ENCODE data around the gene GPR75.

Gene GPR75

DNA sequence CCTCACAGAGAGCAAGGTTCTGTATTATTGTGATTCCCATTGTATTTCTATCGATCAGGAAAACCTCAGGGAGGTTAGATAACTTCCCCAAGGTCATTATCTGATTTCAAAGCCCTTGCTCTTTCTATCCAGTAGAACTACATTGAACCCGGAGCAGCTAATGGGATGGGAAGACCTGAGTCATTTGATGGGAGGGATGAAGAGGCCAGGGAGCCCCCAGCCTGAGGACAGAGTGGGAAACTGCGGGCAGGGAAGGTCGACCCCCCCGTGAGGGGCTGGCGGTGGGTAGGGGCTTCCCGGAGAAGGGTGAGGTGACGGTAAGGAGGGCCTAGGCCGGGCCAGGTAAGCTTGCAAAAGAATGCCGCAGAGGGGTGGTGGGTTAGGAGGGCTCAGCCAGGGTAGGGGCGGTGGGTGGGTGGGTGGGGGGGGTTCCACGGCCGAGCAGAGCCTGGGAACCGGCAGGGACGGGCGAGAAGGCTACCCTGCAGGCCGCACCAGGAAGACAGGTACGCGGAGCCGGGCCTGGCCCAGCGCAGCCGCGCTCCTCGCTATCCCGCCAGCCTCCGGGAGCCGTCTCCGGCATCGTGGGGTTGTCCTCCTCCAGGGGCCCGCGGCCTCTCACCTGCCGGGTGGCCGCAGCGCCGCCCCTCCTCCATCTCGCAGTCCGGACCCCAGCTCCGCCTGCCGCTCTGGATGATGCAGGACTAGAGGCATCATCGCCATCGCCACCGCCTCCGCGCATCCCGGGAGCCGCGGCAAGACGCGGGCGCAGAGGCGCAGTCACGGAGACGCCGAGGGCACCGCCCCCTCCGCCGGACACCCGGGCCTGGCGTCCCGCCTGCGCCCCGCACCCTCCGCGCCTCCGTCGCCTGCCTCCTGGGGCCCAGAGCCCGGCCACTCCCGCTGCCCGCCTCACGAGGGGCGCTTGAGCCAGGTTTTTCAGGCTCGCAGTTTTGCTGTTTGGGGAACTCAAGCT lies at the start of gene GPR75:
TSS of gene GPR75 (minus strand) at position 762 of the 976 bp plus-strand sequence. CDS start 5,211 bp downstream, outside the sequence.
- FAIRE-seq, result no peak

DNA sequence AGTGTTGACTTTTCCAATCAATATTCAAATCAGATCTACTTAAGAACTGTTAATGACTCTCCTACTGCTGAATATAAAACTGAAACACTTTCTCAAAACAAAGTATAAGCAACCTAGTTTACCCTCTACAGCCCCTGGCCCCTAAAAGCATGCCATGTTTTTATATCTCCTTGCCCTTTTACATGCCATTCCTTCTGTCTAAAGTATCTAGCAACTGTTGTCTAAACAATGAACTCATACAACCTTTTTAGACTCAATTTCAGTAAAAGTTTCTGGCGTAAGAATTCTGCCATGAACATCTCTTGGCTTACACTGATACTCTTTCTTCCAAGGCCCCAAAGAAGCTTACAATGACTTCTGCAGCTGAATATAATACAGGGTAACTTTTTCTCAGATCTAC lies 47.8 kb upstream of the GPR75 start:
- no peak for FAIRE-seq

DNA sequence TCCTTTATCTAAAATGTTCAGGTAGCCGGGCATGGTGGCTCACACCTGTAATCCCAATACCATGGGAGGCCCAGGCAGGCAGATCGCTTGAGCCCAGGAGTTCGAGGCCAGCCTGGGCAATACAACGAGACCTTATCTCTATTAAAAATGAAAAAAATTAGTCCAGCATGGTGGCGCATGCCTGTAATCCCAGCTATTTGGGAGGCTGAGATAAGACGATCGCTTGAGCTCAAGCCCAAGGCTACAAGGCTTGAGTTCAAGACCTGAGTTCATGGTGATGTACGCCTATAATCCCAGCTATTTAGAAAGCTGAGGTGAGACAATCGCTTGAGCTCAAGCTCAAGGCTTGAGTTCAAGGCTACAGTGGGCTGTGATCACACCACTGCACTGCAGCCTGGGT lies 45.6 kb upstream of the GPR75 start:
- no peak for FAIRE-seq

DNA sequence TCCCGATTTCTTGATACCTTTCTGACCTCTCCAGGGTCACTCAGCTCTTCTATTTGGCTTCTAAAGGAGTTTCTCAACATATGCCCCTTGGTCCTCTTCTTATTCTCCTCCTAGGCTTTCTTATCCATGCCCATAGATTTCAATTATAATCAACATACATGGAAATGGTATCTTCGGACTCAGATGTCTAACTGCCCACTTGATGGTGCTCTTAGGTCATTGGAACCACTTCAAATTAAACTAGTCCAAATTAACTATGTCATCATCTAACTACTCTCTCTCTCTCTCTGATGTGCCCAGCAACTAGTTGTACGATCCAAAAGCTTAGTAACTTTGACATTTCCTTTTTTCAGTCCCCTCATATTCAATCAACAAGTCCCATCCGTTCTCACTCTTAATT lies 43.2 kb upstream of the GPR75 start:
- no peak for FAIRE-seq

DNA sequence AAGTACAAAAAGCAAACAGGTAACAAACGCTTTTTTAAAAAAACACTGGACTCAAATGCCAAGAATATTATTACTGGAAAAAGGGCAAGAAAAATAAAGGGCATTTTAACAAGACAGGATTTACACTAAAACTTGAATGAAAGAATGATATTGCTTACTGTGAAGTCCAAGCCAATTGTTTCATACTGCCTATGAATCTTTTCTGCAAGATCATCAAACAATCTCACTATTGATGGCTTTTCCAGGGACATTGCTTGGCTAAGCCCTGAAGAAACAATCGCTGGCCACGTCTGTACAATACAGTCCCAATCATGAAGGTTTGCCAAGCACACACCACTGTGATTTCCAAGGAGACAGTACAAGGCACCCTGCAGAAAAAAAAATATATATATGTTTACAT lies 41.4 kb upstream of the GPR75 start:
- no peak for FAIRE-seq

DNA sequence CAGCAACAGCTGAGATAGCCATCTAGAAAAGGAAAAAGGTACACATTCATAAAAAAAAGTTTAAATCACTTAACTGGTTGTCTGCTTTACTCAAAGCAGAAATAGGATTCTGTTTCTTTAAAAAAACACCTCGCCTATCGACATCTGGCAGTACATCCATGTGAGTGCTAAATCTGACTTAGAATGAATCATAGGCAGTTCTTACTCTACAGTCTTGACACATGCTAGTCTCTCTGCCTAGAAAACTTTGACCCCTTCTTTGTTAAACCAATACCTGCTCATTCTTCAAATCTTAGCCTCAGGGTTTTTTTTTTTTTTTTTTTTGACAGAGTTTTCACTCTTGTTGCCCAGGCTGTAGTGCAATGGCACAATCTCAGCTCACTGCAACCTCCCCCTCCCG lies 37.1 kb upstream of the GPR75 start:
- FAIRE-seq, result no peak

DNA sequence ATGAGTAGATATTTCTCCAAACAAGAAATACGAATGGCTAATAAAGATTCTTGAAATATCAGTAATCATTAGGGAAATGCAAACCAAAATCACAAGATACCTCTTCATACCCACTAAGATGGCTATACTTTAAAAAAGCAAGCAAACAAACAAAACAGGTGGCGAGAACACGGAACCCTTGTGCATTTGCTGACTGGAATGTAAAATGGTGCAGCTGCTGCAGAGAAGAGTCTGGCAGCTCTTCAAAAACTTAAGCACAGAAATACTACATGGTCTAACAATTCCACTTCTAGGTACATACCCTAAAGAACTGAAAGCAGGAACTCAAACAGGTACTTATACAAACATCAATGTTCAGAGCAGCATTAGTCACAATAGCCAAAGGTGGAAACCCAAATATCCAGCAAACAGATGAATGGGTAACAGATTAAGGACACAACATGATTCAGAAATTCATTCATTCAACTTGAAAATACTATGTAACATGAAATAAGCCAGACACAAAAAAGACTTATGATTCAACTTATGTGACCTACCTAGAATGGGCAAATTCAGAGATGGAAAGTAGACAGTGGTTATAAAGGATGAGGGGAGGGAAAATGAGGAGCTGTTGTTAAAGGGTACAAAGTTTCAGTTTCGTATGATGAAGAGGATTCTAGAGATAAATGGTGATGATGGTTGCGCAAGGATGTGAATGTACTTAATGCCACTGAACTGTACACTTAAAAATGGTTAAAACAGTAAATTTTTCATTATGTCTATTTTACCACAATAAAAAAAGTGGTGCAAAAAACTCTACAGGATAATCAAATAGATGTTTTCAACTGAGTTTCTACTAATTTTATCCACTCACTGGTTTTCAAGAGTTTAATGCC lies 26.9 kb upstream of the GPR75 start:
- no peak for FAIRE-seq

DNA sequence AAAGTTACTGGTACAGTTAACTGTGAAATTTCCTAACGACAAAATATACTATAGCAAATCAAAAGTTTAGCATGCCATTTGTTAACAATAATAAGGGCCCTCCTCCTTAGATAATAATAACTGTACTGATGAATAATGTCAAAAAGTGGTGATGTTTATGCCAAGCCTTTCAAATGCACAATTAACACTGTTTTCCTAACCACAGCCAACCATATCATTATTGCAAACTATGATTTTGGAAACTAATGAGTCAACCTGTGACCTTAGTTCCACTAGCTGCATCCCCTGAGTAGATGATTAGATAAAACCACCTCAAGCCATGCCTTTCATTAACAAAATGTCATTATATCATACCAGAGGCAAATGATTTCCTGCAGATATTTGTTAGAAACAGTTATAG lies 25.1 kb upstream of the GPR75 start:
- no peak for FAIRE-seq

DNA sequence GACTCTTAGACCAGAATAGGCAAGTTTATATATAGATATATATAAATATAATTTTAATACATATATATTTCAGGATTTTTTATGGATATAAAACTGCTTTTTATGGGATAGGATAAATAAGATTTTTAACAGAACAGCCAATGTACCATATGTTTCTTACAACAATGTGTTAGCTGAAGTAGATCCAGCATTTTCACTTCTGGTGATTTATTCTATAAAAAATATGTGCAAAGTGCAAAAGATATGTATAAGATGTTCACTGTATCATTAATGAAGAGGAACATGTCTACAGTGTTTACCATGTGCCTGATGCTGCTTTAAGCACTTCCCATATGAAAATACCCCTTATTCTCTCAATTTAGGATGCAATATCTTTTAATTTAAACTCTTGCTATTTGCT lies 22.2 kb upstream of the GPR75 start:
- FAIRE-seq, result no peak

DNA sequence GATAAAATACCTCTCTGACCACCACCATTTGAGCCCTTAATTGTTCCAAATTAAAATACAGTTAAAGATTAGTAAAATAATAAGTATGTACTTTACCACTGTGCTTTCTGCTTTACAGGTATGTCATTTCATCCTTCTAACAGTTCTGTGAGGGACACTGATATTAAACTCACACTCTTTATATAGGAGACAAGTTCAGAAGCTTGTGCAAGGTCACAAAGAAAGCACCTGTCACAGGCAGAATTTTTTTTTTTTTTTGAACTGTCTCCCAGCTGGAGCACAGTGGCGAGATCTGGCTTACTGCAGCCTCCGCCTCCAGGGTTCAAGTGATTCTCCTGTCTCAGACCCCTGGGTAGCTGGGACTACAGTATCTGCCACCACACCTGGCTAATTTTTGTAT lies 21.6 kb upstream of the GPR75 start:
- no peak for FAIRE-seq

DNA sequence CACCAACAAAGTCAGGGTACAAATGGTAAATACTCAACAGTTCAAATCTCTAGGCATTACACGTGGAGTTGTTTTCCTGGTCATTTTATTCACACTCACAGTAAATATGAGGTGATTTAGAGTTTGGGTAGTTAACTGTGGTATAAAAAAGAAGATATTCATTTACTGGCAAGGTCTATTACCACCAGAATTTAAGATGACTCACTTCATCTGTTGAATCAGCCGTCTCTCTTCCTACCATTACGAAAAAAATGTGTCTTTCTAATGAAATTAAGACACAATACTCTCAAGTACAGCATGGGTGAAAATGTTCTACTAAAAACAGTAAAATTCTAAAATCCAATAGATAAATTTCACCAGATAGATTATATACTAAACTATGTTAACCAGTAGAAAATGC lies 21.0 kb upstream of the GPR75 start:
- no peak for FAIRE-seq

DNA sequence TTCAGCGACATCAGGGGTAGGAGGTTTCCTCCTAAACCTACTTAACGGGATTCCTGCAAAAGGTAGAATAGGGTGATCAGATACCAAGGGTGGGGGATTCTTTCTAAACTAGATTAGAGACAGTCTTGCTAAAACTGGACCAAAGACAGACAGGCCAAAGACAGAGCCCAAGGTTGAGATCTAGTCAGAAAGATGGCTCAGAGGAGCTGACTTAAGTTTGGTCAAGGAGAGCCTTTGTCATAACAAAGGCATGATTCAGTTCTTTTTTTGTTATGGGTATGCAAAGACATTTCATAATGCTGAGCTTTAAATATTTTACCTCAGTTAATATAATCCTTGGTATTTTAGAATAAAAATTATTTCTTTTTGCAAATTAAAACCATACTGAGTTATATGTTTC lies 17.8 kb upstream of the GPR75 start:
- no peak for FAIRE-seq

DNA sequence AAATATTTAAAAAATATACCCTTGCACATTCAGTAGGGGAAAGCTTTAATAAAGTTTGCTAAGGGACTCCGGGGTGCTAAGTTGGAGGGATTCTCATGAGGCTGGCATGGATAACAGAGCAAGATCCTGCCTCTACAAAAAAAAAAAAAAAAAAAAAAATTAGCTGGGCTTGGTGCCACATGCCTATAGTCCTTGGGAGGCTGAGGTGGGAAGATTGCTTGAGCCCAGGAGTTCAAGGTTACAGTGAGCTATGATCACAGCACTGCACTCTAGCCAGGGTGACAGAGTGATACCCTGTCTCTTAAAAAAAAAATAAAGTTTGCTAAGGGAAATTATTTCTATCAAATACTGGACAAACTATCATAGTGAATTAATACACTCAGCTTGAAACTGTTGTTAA lies 17.3 kb upstream of the GPR75 start:
- FAIRE-seq, result no peak

DNA sequence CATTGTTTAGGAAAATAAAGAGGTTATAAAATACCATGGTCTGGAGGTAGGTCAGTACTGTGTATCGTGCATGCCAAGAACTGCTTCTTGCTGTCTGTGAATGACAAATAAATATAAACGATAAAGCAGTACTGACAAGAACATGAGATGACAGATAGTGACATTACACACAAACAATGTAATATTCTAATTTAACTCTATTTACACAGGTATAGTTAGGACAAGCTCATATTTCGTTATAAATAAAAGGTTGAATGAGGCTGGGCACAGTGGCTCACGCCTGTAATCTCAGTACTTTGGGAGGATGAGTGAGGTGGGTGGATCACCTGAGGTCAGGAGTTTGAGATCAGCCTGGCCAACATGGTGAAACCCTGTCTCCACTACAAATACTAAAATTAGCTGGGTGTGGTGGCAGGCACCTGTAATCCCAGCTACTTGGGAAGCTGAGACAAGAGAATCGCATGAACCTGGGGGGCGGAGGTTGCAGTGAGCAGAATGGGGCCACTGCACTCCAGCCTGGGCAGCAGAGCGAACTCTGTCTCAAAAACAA lies 14.7 kb upstream of the GPR75 start:
- FAIRE-seq, result no peak

DNA sequence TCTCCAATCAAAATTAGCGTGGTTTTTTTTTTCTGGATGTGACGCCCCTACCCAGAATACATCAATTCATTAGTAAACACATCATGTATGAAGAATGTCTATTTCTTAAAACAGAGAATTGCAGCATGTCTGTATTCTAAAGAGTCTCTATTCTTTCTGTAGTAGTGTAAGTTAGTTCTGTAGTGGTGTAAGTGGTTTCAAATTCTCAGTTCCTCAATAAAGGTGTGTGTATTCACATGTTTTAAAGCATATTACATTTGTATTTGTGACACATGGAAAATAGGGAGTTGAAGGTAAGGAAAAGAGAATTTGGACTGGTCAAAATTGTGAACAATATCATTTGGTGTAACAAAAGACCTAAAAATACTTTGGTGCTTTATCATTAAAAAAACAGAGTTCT lies 8.0 kb upstream of the GPR75 start:
- FAIRE-seq, result no peak

DNA sequence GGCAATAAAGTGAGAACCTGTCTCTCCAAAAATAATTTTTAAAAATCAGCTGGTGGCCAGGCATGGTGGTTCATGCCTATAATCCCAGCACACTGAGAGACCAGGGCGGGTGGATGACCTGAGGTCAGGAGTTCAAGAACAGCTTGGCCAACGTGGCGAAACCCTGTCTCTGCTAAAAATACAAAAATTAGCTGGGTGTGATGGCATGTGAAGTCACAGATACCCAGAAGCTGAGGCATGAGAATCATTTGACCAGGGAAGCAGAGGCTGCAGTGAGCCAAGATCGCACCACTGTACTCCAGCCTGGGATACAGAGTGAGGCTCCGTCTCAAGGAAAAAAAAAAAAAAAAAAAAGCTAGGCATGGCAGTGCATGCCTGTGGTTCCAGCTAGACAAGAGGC lies 7.4 kb upstream of the GPR75 start:
- FAIRE-seq, result no peak

DNA sequence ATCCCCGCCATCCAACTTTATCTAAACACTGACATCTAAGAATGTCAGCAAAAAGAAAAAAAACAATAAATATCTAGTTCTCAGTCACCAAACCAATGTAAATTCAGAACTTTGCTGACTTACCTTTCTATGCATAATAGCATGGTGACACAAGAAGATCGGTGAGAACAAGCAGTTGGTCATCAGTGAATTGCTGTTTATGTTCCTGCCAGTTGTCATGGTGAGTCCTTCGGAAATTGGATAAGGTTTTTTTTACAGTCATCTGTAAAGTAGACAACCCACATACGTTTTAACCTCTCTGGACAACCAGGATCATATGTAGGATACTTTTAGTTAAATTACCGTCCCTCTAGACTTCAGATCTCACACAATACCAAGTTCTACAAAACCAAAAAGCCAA lies 6.2 kb upstream of the GPR75 start:
- no peak for FAIRE-seq

DNA sequence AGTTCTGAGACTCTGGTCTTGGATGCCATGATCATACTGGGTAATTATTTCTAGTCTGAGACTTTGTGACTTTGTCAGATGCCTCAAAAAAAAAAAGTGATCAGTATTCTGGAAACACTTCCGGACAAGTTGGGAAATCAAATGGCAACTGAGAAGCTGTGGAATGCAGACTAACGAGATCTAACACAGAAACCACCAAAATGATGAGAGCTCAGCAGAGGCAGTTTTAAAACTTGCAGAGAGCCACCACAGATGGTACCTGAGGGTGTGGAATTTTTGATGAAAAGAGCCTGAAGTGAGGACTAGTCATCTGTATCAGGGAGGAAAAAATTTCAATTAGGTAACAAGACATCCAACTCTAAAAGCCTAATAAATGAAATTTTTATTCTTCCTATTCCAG lies 5.5 kb upstream of the GPR75 start:
- no peak for FAIRE-seq

DNA sequence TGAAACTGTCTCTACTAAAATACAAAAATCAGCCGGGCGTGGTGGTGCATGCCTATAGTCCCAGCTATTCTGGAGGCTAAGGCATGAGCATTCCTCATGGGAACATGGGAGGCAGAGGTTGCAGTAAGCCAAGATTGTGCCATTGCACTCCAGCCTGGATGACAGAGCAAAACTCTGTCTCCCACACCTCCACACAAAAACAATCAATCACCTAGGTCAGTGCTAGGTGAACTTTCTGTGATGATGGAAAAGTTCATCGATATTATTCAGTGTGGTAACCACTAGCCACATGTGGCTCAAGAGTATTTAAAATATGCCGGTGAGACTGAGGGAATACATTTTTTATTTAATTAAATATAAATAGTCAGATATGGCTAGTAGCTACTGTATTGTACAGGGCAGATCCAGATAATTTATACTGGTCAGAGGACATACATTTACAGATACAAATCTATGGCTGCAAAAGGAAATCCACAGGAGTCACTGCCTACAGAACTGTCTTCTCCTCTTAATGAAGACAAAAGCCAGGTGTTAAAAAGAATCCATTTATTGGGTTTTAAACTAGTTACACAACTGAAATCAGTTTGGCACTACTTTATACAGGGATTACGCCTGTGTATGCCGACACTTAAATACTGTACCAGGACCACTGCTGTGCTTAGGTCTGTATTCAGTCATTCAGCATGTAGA lies 3.9 kb upstream of the GPR75 start:
- FAIRE-seq, result no peak

DNA sequence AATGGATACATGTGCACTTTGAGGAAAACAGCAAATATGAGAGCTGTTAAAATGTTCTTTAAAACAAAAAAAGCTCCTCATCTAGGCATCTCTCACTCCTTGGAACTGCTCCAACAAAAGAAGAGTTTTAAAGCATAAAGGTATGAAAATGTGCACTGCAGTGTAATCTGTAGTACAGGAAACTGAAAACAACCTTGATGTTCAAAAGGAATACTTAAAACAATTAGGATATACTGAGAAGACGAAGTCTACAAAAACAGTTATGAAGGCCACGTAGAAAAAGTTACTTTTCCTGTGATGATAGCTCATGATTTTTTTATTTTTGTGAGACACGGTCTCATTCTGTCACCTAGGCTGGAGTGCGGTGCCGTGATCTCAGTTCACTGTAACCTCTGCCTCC lies 2.1 kb upstream of the GPR75 start:
- no peak for FAIRE-seq

DNA sequence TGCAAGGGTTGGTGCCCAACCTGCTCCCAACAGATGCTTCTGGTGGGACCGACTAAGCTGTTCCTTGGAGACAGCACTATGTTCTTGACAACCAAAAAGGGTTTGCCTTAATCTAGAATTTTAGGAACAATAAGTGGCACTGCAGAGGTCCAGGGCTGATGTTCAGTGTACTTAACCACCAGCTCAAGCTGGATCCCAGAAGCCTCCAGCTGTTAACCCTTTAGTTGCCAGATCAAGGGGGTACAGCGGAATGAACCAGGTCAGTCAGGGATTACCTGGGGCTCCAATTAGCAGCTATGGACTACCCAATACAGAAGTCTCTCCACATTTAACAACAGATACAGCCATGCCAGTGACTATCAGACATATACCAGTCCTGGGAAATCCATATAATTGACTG lies 3.5 kb downstream of the GPR75 start:
- FAIRE-seq, result no peak

DNA sequence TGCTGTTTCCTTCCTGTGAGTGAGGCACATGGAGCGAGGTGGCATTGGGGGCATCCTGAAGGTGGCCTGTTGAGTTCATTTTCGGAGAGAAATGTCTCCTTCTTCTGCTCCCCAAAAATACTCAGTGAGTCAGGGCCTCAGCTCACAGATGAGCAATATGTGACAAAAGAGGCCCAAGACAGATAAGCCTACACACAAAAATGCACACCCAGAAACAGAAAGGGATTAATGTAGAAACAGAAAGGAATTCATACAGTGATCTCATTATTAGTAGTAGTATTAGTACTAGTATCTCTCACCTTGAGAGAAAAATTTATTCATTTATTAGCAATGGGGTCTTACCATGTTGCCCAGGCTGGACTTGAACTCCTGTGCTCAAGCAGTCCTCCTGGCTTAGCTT lies 5.1 kb downstream of the GPR75 start:
- no peak for FAIRE-seq

DNA sequence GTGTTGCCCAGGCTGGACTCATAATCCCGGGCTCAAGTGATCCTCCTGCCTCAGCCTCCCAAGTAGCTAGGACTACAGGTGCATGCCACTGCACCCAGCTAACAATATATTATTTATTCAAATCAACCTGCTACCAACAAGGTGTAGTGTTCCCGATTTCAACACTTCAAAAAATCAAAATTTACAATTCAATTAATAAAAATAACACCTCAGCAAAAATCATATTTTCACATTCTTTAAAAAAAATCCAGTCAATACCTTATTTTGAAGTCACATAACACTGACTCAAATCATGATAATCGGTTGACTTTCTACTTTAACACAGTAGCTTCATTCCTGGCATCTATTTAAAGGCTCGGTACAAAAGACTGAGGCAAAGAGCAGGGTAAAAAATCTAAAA lies 7.2 kb downstream of the GPR75 start:
- no peak for FAIRE-seq
